NCI-H526 treated with DMSO at 0.1 percent for 48 hours (cell line): ENCODE data around the gene TPD52L2.

Experiments
- DNase-seq: peaks from one replicate; lab custom pipeline; 2025; lab: John Stamatoyannopoulos, UW

Gene TPD52L2

DNA sequence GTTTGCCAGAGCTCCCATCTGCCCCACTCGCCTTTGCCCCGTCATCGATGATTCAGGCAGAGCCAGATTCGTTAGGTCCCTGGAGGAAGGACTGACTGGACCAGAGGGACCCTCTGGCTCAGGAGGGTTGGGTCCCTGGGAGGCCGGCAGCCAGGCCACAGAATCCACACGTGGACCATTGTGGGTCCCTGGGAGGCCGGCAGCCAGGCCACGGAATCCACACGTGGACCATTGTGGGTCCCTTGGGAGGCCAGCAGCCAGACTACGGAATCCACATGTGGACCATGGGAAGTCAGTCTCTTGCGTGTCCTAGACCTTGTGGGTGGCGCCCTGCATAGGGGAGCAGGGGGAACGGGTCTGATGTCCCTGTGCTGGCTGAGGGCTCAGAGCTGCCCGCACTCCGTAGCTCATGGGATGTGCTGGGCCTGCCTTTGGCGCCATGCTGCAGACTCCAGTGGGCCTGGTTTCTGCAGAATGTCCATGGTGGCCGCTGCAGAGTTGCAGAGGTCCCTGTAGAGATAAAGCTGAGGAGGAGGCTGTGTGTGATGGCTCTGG, 67.6 kb downstream of the TPD52L2 start:
- DNase-seq, result no peak

DNA sequence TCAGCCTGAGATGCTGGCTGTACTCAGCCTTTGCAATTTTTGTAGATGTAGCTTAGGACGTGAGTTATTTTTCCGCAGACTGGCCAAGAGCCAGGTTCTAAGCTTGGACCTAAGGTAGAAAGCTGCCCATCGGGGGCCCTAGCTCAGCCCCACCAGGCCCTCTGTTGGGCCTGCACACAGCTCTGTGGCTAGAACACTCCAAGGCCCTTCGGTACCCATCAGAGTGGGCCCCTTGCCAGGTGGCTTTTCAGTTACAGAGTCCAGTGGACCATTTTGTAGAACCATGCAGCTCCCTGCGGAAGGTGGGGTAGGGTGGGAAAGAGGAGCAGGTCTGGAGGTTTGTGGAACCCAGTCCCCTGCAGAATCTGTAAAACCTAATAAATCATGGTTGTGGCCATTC, 68.6 kb downstream of the TPD52L2 start:
- no peak for DNase-seq

DNA sequence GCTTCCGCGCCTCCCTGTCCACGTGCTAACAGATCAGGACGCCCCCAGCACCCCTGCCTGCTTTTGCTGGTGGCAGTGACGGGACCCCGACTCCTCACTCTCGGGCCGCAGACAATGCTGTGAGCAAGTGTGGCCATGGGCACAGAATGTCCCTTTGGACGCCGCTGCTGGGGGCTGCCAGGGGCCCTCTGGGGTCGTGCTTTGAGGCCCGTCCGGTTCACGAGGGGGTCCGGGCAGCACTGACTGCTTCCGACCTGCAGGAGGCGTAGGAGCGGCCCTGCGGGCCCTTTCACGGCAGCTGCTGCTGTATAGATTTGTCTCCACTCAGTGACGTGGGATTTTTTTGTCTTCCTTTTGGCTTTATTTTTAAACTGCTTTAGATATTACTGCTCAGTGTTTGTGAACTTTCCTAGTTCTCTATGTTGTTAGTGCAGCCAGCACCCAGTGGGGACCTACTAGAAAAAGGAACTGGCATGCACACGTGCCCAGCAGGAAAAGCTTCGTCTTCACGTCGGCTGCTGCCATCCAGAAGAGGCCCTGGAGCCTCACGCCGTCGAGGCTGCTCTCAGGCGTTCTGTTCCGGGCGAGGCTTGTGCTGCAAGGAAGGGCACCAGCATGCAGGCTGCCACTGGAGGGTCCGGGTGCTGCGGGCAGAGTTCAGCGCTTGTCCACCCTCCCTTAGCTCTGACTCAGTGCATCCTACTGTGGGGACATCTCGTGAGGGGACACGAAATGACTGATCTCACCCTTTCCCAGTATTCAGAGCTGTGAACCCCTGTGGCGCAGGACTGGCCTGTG, 69.4 kb downstream of the TPD52L2 start:
- no peak for DNase-seq

DNA sequence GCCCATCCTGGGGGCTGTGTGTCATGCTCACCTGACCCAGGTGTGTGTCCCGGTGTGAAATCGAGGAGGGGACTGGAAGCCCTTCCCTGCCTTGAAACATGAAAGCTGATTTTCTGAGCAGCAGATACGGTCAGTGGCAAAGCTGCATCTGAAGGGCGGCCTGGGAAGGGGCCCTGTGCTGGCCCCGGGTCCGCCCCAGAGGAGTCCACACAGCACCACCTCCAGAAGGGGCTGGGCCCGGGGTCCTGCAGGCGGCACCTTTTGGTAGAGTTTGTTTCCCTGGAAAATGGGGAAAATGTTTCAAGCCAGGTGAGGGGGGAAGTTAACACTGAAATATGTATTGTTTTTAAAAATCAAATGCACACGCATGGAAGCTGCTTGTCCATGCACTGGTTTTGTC, 70.4 kb downstream of the TPD52L2 start:
- no peak for DNase-seq

DNA sequence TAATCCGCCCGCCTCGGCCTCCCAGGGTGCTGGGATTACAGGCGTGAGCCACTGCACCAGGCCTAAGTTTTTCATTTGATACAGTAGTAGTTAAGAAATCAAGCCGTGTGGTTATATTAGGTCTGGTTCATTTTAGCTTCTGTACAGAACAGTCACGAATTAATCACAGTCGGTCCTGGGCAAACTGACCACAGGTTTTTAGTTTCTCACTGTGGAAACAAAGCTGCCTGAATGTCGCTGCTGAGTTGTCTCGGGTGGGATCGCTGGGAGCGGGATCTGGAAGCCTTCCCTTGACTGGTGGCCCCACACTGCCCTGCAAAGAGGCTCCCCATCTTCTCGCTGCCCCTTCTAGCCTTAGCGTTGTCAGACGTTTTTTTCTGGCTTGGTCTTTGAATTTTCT, 72.5 kb downstream of the TPD52L2 start:
- no peak for DNase-seq

DNA sequence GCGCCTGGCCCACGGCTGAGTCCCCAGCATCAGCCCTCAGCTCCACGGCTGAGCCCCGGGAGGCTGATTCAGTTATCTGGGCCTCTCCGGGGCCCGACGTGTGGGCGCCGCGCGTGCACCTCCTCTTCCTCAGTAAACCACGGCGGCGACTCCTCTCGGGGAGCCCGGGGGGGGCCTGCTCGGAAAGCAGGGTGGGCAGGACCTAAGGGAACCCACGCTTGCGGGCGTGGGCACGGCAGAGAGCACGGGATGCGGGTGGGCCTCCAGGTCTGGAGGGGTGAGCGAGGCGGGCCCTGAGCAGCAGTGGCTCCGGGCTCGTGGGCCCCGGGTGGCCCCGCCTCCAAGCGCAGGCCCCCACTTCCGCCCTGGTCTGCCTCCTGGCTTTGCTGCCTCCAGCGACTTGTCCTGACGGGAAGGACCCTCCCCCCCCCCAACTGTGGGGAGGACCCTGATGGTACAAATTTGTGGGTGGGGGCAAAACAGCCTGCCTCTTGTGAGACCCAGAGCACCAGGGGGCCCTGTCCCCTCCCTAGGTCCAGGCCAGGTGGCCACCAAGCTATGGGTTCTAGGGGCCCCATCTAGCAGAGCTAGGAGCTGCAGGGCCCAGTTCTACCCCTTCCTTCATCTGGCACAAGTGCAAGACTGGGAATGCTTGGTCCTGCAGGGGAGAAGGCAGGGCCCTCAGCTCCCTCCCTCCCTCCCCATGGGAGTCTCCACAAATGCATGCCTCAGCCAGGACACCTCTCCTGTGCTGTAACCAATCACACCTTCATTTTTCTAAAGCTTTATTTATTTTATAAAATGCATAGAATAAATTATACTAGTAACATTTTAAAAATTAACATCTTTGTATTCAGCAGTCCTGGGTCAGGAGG, 74.2 kb downstream of the TPD52L2 start:
- DNase-seq, result no peak

DNA sequence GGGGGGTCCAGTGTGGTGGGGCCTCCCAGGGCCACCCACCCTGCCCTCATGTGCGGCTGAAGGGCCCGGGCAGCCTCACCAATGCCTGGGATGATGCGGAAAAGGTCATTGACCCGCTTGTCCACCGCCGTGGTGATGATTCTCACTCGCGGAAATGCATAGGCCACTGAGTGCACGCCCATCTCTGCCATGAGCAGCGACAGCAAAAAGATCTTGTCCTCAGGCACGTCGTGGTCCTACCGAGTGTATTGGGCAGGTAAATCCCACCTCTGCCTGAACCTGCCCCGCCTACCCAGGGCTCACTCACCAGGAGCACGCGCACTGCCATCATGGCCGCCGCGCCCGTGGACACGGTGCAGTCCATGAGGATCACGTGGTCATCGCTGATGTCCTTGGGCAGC, 75.0 kb downstream of the TPD52L2 start:
- DNase-seq, result no peak

DNA sequence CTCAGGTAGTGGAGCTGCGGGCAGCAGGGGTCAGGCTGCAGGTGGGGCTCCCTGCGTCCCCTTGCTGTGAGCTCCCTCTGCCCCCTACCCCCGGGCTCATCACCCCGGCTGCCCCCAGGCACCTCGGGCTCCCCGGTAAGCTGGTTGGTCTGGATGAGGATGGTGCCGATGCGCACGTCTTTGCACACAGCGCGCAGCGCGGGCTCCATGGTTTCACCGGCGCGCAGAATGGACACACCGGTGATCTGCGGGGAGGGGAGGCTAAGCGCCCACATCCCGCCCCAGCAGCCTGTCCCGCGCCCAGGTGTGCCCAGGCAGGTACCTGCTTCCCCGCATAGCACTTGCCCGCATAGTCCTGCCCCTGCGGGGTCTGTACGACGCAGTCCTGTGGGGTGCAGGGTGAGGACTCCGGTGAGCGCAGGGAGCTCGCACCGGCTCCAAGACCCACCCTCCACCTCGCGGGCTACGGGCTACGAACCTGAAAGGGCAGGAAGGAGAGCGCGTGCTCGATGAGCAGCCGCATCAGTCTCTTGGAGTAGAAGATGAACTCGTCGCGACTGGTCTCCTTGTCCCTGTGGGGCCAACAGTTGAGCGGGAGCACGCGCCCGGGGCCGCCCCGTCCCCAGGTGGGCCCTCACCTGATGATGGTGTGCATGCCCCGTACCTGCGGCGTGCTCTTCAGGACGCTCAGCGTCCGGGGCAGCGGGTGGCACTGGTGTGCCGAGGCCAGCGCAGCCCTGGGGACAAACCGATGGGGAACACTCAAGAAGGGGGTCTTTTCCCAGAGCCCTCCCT, 75.6 kb downstream of the TPD52L2 start:
- no peak for DNase-seq
